GM21529 (cell line): Measurements from ENCODE around the gene KCND3.
A peak's percentile ranks its signal among the peaks of the same experiment; 100 is the strongest.

Source experiments
- ATAC-seq: cut with Tn5 transposase; IDR thresholded peaks from one replicate; pipeline ENCODE4 v1.9.1; 2021; ENCODE audit not compliant: unreplicated experiment

KCND3 gene

GRCh38 chr1:111989531-111990025, at the start of gene KCND3:
KCND3 (minus strand) TSS chr1:111989668.
- ATAC-seq = no peak

GRCh38 chr1:112034277-112034676, 44.8 kb upstream of the KCND3 start:
- ATAC-seq = no peak

GRCh38 chr1:112033439-112034120, 44.1 kb upstream of the KCND3 start:
- no peak for ATAC-seq

DNA sequence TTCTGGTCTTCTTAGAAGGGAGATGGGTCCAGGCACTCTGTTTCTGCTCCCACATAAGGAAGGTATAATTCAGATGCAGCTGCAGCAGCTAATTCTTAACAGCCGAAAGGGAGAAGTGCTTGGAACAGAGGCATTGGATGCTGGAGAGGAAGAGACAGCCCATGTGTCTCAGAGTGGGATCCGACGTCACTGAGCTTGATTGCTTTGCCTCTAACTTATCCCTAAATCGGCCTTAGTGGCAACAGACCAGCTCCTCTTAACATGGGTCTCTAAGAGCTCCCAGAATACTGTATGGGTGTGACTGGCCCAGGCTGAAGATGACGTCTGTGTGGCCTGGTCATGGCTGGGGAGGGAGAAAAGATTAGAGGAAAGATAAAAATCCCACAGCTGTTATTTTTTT, 40.7 kb upstream of the KCND3 start:
- ATAC-seq = no peak

DNA sequence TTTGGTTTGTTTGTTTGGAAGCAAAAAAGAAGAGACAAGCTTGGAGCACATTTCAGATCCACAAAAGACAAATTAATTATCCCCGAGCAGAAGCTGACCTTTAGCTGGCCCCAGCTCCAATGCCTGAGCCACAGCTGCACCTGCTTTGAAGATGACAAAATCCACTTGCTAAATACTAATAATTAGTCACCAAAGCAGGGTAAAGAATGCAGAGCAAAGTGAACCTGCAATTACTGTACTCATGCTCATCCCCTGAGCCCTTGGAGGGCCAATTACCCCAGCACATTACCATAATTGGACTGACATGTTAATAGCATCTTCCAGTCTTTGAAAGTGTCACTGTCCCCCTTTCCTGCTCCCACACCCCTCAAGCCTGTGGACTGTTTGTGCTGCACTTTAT, 38.2 kb upstream of the KCND3 start:
- ATAC-seq = no peak

GRCh38 chr1:112026501-112026900, 37.0 kb upstream of the KCND3 start:
- no peak for ATAC-seq

DNA sequence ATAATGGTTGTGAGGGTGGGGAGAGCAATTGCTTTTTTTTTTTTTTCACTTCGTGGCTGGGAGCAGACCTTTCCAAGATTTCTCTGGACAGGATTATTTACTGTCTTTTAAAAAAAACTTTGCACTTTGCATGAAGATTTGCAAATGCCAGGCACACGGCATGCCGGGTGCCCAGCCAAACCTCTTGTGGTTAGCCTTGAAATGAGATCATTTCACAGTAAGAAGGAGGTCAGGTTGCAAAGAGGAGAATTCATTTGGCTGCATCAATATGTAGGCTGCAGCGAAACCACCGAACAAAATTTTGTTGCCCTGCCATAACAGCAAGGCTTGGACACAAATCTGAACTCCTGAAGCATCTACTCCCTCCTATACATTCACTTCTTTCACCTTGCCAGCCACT, 36.5 kb upstream of the KCND3 start:
- ATAC-seq = no peak

DNA sequence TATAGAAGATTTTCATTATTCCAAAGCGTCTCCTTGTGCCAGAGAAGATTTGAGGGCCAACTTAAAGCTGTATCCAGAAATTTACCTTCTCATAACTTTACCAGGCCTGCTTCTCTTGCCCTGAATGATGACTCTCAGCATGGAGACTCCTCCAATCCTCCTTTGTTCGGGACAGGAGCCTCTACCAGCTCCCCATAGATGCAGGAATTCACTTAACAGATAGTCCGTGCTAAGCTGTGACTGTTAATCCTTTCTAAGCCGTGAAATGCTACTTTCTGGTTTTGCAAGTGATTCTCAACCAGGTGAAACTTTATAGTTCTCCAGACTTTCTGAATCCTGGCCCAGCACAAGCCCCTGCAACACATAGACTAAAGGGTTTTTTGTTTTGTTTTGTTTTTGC, 31.8 kb upstream of the KCND3 start:
- ATAC-seq = no peak

GRCh38 chr1:112017183-112017582, 27.7 kb upstream of the KCND3 start:
- no peak for ATAC-seq

GRCh38 chr1:112012823-112013222, 23.4 kb upstream of the KCND3 start:
- ATAC-seq = no peak

DNA sequence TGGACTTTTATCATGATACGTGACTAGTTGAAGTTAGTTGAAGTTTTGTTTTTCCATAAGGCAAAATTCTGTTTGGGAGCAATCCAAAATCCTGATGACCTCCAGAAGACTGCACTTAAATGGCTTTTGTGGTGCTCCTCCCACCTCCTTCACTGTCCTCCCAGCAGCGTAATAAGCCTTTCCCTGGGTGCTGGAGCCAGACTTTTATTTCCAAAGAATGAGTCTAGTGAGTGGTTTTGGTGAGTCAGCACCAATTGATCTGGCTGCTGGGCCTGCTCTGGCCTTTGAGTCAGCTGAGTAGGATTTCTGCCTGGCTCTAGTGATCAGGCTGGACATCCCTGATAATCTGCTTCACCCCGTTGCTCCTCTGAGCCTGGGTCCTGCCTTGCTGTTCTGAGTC, 21.7 kb upstream of the KCND3 start:
- ATAC-seq = no peak

DNA sequence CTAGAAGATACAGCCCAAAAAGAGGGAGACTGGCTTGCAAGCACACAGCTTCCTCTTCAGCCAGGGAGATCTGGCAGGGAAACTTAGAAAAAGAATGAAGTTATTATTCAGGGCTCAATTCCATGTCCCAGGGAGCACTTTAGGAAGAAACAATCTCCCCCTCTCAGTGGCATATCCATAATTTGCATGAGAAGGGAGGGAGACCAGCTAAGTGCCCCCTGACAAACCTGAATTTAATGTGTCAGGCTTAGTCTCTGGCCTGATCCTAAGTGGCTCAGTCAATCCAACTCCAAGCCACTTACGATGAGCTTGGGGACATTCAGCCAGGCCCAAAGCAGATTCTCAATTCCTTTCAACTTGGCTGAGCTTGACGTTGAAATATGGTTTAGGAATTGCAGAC, 17.7 kb upstream of the KCND3 start:
- no peak for ATAC-seq

DNA sequence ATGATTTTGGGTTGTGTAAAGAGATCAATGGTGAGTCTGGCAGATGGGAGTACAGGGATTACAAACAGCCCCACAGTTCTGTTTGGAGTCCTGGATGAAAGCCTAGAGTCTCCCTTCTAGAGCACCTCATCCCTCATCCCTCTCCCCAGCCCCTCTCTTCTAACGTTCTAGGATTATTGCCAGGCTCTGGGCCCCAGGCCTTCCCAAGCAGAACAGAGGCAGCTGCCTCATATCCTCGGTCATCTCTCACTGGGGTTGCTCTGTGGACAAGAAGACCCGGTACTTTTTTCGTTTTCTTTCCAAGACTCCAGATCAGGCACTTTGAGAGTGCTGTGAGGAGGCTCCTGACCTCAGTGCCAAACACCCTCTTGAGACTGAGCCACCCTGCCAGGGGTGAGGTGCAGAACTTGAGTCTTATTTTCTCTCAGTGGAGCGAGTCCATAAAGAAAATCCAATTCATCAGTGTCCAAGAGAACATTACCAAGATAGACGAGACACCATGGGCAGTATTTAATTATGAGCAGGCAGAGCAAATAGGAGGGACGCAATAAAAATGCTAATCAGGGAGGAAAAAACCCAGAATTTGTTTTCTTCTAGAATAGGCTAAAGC, 17.1 kb upstream of the KCND3 start:
- ATAC-seq = no peak

- ATAC-seq = no peak
These were observed 14.6 kb upstream of the KCND3 start for GRCh38 chr1:112004076-112004475.

GRCh38 chr1:112002514-112002913, 13.0 kb upstream of the KCND3 start:
- no peak for ATAC-seq

DNA sequence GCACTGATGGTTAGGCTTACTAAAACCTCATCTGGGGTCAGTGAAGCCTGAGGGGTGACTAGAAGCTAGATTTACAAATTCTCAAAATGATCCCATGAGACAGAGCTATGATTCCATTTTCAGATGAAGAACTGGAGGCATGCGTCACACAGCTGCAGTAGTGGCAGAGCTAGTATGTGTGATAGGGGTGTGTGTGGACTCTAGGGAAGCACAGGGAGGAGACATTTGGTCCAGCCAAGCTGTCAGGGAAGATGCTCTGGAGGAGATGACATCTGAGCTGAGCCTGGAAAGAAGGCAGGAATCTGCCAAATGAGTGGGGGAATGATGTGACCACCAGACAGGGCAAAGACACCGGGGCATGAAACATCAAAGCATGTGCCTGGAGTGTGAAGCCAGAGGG, 12.0 kb upstream of the KCND3 start:
- ATAC-seq = no peak

GRCh38 chr1:112000048-112000447, 10.6 kb upstream of the KCND3 start:
- ATAC-seq = no peak

- no peak for ATAC-seq
These were observed 8.9 kb upstream of the KCND3 start for GRCh38 chr1:111998332-111998731.

DNA sequence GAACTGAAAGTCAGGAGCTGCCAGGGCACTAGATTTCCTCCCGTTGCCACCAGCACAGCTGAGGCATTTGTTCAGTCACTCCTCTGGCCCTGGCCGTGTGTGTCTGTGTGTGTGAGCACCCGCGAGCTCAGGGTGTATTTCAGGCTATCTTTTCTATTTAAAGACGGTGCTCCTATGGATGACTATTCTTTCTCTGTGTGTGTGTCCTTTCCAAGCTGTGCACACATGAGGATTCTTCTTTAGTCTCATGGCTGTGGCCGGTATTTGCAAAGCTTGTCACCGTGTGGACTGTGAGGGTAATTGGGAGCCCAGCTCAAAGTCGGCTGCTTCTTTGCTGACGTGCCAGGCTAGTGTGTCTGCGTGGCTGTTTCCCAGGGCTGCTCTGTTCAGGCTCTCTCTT, 3.0 kb upstream of the KCND3 start:
- no peak for ATAC-seq

GRCh38 chr1:111990878-111991718, 1.6 kb upstream of the KCND3 start:
- peak; percentile 51 for ATAC-seq

DNA sequence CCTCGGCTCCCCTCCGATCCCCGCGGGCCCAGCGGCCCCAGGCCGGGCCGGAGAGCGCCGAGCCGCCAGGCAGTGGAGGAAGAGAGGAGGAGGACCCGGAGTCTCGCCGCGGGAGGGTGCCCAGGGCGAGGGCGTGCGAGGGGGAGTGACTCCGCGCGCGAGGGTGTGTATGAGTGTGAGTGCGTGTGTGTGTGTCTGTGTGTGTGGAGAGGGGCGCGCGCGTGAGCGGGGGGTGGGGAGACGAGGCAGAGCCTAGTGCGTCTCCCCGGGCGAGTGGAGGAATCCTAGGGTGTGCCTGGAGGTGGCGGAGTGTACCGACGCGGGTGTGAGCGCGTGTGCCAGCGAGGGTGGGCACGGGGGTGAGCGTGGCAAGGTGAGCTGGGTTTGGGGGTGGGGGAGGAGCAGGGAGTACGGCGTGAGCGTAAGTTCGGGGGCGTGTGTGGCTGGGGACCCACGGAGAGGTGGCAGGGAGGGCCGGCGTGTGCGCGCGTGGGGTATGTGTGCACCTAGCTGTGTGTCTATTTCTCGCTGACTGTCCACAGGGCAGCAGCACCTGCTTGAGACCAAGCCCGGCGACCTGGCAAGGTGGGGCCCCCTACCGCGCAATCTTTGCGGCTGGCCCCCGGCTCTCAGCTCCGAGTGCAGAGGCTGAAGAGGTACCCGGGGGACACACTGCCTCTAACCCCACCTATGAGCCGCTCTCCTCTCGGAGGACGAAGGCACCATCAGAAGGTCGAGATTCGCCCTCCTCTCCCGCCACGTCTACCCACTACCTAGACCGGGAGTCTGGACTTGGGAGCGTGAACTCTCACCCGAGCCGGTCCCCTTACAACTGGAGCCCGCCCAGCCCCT, 784 bp upstream of the KCND3 start:
- ATAC-seq = no peak
